Uterus (tissue), 2 donors: ENCODE results near the gene BLACAT1.

Experiments
- CTCF ChIP-seq, 4 experiments: fragments of 200-600 bp in 2 of 4; fragments of 450-650 bp in 2 of 4; sonication (generic) in 2 of 4; IDR thresholded peaks; one replicate each; pipeline ENCODE4 v1.5.1; 2016 to 2019; ENCODE audit warnings: antibody characterized with exemption in 4 of 4, mild to moderate bottlenecking in 2 of 4, moderate library complexity in 1 of 4
- POLR2A ChIP-seq, 2 donors: fragments of 450-650 bp; IDR thresholded peaks; one replicate each; pipeline ENCODE4 v1.6.1; 2016; ENCODE audit warnings: antibody characterized with exemption in 2 of 2, mild to moderate bottlenecking in 1 of 2, moderate library complexity in 1 of 2

DNA sequence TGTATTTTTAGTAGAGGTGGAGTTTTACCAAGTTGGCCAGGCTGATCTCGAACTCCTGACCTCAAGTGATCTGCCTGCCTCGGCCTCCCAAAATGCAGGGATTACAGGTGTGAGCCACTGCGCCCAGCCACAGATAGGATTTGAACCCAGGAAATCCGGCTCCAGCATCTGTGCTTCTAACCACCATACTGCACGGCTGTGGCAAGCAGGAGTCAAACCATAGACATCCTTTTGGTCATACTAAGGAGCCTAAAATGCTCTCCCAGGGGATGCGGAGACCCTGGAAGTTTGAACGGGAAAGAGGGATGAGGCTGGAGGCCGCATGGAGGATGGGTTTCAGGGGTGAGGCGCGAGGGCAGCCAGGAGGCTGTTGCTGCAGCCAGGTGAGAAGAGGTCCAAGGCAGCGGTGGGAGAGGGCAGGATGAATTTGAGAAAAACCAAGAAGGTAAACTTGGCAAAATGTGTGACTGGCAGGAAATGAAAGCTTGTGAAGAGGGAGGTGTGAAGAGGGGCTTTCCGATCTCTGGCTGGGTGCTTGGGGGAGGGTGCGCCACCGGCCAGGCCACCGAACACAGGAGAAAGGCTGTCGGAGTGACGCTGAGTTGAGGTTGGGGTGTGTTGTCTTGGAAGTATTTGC is 24.6 kb upstream of the BLACAT1 start:
- TF ChIP-seq CTCF (IDR thresholded peaks at IDR 0.05) (no peak), POLR2A (IDR thresholded peaks at IDR 0.05) (no peak)
